ENCODE results near the gene UGT1A1.

- no peak for TF ChIP-seq POLR2AphosphoS5 (IDR thresholded peaks at IDR 0.05; ENCODE audit: borderline replicate concordance, low read depth, low read length)
- TF ChIP-seq FOXP2 (optimal IDR thresholded peaks at IDR 0.05; ENCODE audit: control extremely low read depth, extremely low read length, insufficient read depth): no peak
- TF ChIP-seq EZH2 (IDR thresholded peaks at IDR 0.05): no peak
Observed at GRCh38 chr2:233815861-233816260, 55.8 kb downstream of the UGT1A1 start.

Measured in SK-N-MC (cell line).